ENCODE results near the gene MIPOL1. TPM values are rescaled to one million over a fixed set of nuclear protein-coding genes. Genes with fewer than 3 reads are reported as not detected.
A peak's percentile ranks its signal among the peaks of the same experiment; 100 is the strongest.

The MIPOL1 gene
- total and polyA plus RNA-seq, 2 of the 13 experiments (the other 11 are each of a cell fraction or from before 2014, with no cell fraction given) = 8.6 to 34.2 TPM

- TF ChIP-seq AHR (CRISPR knock-in tag; IDR thresholded peaks at IDR 0.05) = no peak
- TF ChIP-seq SP140L (CRISPR knock-in tag; IDR thresholded peaks at IDR 0.05; ENCODE audit: borderline replicate concordance) = no peak
- TF ChIP-seq ARID3A (IDR thresholded peaks at IDR 0.05; ENCODE audit: low read depth, low read length) = peak; percentile 84
Measured at GRCh38 chr14:37493606-37494005, 295.9 kb downstream of the MIPOL1 start (continued).

GRCh38 chr14:37497422-37497821 lies 299.7 kb downstream of the MIPOL1 start:
- intact Hi-C loops (cut with micrococcal nuclease; ENCODE audit: unreplicated experiment) = no loop called here
- peak; percentile 65 for DNase-seq (ENCODE audit: low spot score)
- TF ChIP-seq ZNF614 (CRISPR knock-in tag; IDR thresholded peaks at IDR 0.05; ENCODE audit: borderline replicate concordance) = 0 out of 2 replicates have a peak, but pooled peaks have one; percentile 49
- peak; percentile 47; the same call in 1 of the 2 replicates for TF ChIP-seq NFIC (IDR thresholded peaks at IDR 0.05; ENCODE audit: low read length)
- TF ChIP-seq ARID4A (CRISPR knock-in tag; IDR thresholded peaks at IDR 0.05; ENCODE audit: borderline replicate concordance) = no peak; the same call in 1 of the 2 replicates
- TF ChIP-seq HMG20A (CRISPR knock-in tag; IDR thresholded peaks at IDR 0.05; ENCODE audit: borderline replicate concordance) = peak; percentile 53; the same call in 1 of the 2 replicates
- TF ChIP-seq IRF2 (CRISPR knock-in tag; IDR thresholded peaks at IDR 0.05) = 0 out of 2 replicates have a peak, but pooled peaks have one; percentile 48
- no peak for TF ChIP-seq MAFG (CRISPR knock-in tag; IDR thresholded peaks at IDR 0.05)
- TF ChIP-seq SOX13 (IDR thresholded peaks at IDR 0.05) = no peak
- peak in 1 of 2 experiments; percentile 72; a peak in 1 of 4 replicates for TF ChIP-seq SOX13 (CRISPR knock-in tag; conservative IDR thresholded peaks at IDR 0.05 in 1 of 2, IDR thresholded peaks at IDR 0.05 in 1 of 2)
- 0 out of 2 replicates have a peak, but pooled peaks have one; percentile 43 for TF ChIP-seq FOXP4 (CRISPR knock-in tag; IDR thresholded peaks at IDR 0.05)
- 0 out of 2 replicates have a peak, but pooled peaks have one; percentile 28 for TF ChIP-seq ZSCAN5A (CRISPR knock-in tag; IDR thresholded peaks at IDR 0.05; ENCODE audit: borderline replicate concordance)
- TF ChIP-seq SRY (CRISPR knock-in tag; IDR thresholded peaks at IDR 0.05) = no peak

More at GRCh38 chr14:37497422-37497821, 299.7 kb downstream of the MIPOL1 start:
- Histone ChIP-seq H3K4me3 (replicated peaks in 1 of 3; ENCODE audit: insufficient read depth in 1 of 3, low read depth in 2 of 3, low read length in 3 of 3) (no peak overlapping the region), H2AFZ (ENCODE audit: low read length) (no peak overlapping the region), H3K9ac (ENCODE audit: insufficient read depth, low read depth, low read length) (no peak overlapping the region), H4K20me1 (ENCODE audit: insufficient read depth, low read length) (no peaks in the 10 kb centered on the region), H3K27ac (ENCODE audit: extremely low read length, insufficient read depth, low read length) (no peak overlapping the region), H3K36me3 (replicated peaks in 1 of 2; ENCODE audit: control insufficient read depth in 1 of 2, insufficient read depth in 2 of 2, low read length in 2 of 2) (peaks cover 3 to 6% of the 10 kb centered on the region in 2 experiments; a peak in 3 of 5 replicates), H3K4me1 (ENCODE audit: insufficient read depth, low read length) (peaks cover 16% of the 10 kb centered on the region), H3K27me3 (ENCODE audit: control insufficient read depth in 1 of 2, insufficient read depth in 2 of 2, low read length in 2 of 2) (no peaks in the 10 kb centered on the region), H3K79me2 (ENCODE audit: insufficient read depth, low read length) (no peaks in the 10 kb centered on the region), H3K9me3 (ENCODE audit: low read length) (no peaks in the 10 kb centered on the region), H3K4me2 (ENCODE audit: low read depth, low read length) (no peak overlapping the region)
- WGBS (ENCODE audit: low lambda C conversion rate) = 52% methylated on average over 2 of the region's 2 CpGs
- ChIA-PET POLR2A (no interaction called here), CTCF (ENCODE audit: low intra/inter-chr PET ratio, low total read pairs) (no interaction called here)
- BruUV-seq (replicated peaks) = no TSS peak
- in situ Hi-C loops (cut with HindIII; ENCODE audit: extremely low pct_ligation_motif_present, low pct_unique_long_range_greater_than_20kb) = no loop called here
- ATAC-seq = peak; percentile 85
- FAIRE-seq = no peak
